Measurements from ENCODE around the gene RCL1.

The RCL1 gene

GRCh38 chr9:4850603-4851310 is 58.0 kb downstream of the RCL1 start:
- DNase-seq = no peak

GRCh38 chr9:4852419-4852818 is 59.7 kb downstream of the RCL1 start:
- no peak for DNase-seq

- DNase-seq = no peak
Observed at GRCh38 chr9:4854265-4854590, 61.5 kb downstream of the RCL1 start.

GRCh38 chr9:4855841-4856240 is 63.1 kb downstream of the RCL1 start:
- no peak for DNase-seq

GRCh38 chr9:4857163-4857810 is 64.5 kb downstream of the RCL1 start:
- DNase-seq = no peak

GRCh38 chr9:4859035-4859434 is 66.3 kb downstream of the RCL1 start:
- DNase-seq = peak; percentile 50

- no peak for DNase-seq
Observed at GRCh38 chr9:4860383-4860782, 67.6 kb downstream of the RCL1 start.

- no peak for DNase-seq
Observed at GRCh38 chr9:4861145-4861544, 68.4 kb downstream of the RCL1 start.

- DNase-seq = no peak
Observed at GRCh38 chr9:4861736-4862451, 69.2 kb downstream of the RCL1 start.

GRCh38 chr9:4862506-4863250 is 69.9 kb downstream of the RCL1 start:
- no peak for DNase-seq

GRCh38 chr9:4864234-4864661 is 71.5 kb downstream of the RCL1 start:
- DNase-seq = no peak

- no peak for DNase-seq
Observed at GRCh38 chr9:4864698-4865097, 72.0 kb downstream of the RCL1 start.

- DNase-seq = no peak
Observed at GRCh38 chr9:4865681-4866080, 72.9 kb downstream of the RCL1 start.

GRCh38 chr9:4866239-4866969 is 73.7 kb downstream of the RCL1 start:
- no peak for DNase-seq

- DNase-seq = no peak
Observed at GRCh38 chr9:4873066-4873465, 80.3 kb downstream of the RCL1 start.

GRCh38 chr9:4875559-4875958 is 82.8 kb downstream of the RCL1 start:
- DNase-seq = no peak

GRCh38 chr9:4879115-4879558 is 86.4 kb downstream of the RCL1 start:
- no peak for DNase-seq

GRCh38 chr9:4883326-4883873 is 90.7 kb downstream of the RCL1 start:
- DNase-seq = no peak

GRCh38 chr9:4886698-4887097 is 94.0 kb downstream of the RCL1 start:
- no peak for DNase-seq

- no peak for DNase-seq
Observed at GRCh38 chr9:4887556-4887955, 94.8 kb downstream of the RCL1 start.

- no peak for DNase-seq
Observed at GRCh38 chr9:4890242-4890641, 97.5 kb downstream of the RCL1 start.

GRCh38 chr9:4890929-4891328 is 98.2 kb downstream of the RCL1 start:
- no peak for DNase-seq
